Measurements from ENCODE around the gene OR1J1.

Gene OR1J1

DNA sequence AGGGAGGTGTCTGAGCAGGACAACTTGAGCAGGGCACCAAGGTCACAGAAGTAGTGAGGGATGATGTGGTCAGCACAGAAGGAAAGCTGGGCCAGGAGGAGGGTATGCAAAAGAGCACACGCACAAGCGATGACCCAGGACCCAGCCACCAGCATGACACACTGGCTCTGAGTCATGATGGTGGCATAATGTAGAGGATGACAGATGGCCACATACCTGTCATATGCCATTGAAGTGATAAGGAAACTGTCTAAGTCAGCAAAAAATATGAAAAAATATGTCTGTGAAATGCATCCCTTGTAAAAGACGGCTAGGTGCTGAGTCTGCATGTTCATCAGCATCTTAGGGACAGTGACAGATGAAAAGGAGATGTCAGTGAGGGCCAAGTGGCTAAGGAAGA lies 380 bp downstream of the OR1J1 start:
- no peaks in the 10 kb centered on the region for H3K4me1 ChIP-seq (ENCODE audit: insufficient read depth, poor library complexity, severe bottlenecking)
- H3K27ac ChIP-seq (ENCODE audit: poor library complexity, severe bottlenecking) = no peak overlapping the region
- no peaks in the 10 kb centered on the region for H3K27me3 ChIP-seq (ENCODE audit: insufficient read depth, poor library complexity, severe bottlenecking)
- no peak for TF ChIP-seq CTCF (IDR thresholded peaks at IDR 0.05; ENCODE audit: poor library complexity, severe bottlenecking)
- ATAC-seq (ENCODE audit: low read depth) (no peak), DNase-seq (ENCODE audit: low spot score) (no peak)
- no peaks in the 10 kb centered on the region for H3K9me3 ChIP-seq (ENCODE audit: severe bottlenecking)
- H3K36me3 ChIP-seq (ENCODE audit: low read depth) = no peaks in the 10 kb centered on the region
- no peak overlapping the region for H3K4me3 ChIP-seq (ENCODE audit: severe bottlenecking)

GRCh38 chr9:122475717-122476116 lies 2.0 kb downstream of the OR1J1 start:
- no peak for DNase-seq (ENCODE audit: low spot score)
- Histone ChIP-seq H3K27me3 (ENCODE audit: insufficient read depth, poor library complexity, severe bottlenecking) (no peaks in the 10 kb centered on the region), H3K4me3 (ENCODE audit: severe bottlenecking) (no peak overlapping the region), H3K27ac (ENCODE audit: poor library complexity, severe bottlenecking) (no peak overlapping the region), H3K9me3 (ENCODE audit: severe bottlenecking) (no peaks in the 10 kb centered on the region), H3K4me1 (ENCODE audit: insufficient read depth, poor library complexity, severe bottlenecking) (no peaks in the 10 kb centered on the region), H3K36me3 (ENCODE audit: low read depth) (no peaks in the 10 kb centered on the region)
- no peak for ATAC-seq (ENCODE audit: low read depth)
- TF ChIP-seq CTCF (IDR thresholded peaks at IDR 0.05; ENCODE audit: poor library complexity, severe bottlenecking) = no peak

DNA sequence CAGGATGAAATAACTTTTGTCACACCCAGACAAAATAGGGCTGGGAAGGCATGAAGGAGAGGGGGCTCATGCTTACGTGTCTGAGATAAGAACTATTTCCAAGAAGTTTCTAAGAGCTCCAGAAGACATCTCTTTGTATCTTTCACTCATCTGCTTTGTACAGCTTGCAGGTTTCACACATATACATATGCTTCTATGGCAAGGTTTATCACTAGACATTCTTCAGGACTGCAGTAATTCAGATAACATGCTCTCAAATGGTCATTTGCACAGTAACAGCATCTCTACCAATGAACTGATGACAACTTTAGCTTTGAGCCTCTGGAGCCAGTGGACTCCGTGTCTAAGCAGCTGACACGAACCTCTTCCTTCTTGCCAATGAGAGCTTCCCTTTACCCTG lies 3.2 kb downstream of the OR1J1 start:
- DNase-seq (ENCODE audit: low spot score) (no peak), ATAC-seq (ENCODE audit: low read depth) (no peak)
- TF ChIP-seq CTCF (IDR thresholded peaks at IDR 0.05; ENCODE audit: poor library complexity, severe bottlenecking) = no peak
- no peaks in the 10 kb centered on the region for H3K27me3 ChIP-seq (ENCODE audit: insufficient read depth, poor library complexity, severe bottlenecking)
- H3K4me1 ChIP-seq (ENCODE audit: insufficient read depth, poor library complexity, severe bottlenecking) = no peaks in the 10 kb centered on the region
- no peaks in the 10 kb centered on the region for H3K9me3 ChIP-seq (ENCODE audit: severe bottlenecking)
- H3K36me3 ChIP-seq (ENCODE audit: low read depth) = no peaks in the 10 kb centered on the region
- H3K27ac ChIP-seq (ENCODE audit: poor library complexity, severe bottlenecking) = no peak overlapping the region
- H3K4me3 ChIP-seq (ENCODE audit: severe bottlenecking) = no peak overlapping the region

DNA sequence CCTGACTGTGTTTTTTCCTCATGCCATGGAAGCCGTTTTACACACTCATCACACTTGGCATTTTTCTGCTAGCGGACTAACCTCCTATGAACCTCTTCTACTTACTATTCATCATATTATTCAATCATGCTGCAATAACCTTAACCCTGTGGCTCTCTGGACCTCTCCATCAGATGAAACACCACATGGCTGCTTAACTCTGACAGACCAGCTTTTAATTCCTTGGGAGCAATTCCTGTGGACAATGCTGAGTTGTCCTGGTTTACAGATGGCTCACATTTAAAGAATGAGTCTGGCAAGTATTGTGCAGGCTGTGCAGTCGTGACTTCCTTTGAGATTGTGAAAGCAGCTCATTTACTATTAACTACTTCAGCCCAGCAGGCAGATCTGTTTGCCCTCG lies 9.0 kb downstream of the OR1J1 start:
- Histone ChIP-seq H3K36me3 (ENCODE audit: low read depth) (no peaks in the 10 kb centered on the region), H3K4me3 (ENCODE audit: severe bottlenecking) (no peak overlapping the region), H3K4me1 (ENCODE audit: insufficient read depth, poor library complexity, severe bottlenecking) (peaks cover 2% of the 10 kb centered on the region), H3K9me3 (ENCODE audit: severe bottlenecking) (no peaks in the 10 kb centered on the region), H3K27me3 (ENCODE audit: insufficient read depth, poor library complexity, severe bottlenecking) (no peaks in the 10 kb centered on the region), H3K27ac (ENCODE audit: poor library complexity, severe bottlenecking) (no peak overlapping the region)
- ATAC-seq (ENCODE audit: low read depth) (no peak), DNase-seq (ENCODE audit: low spot score) (no peak)
- TF ChIP-seq CTCF (IDR thresholded peaks at IDR 0.05; ENCODE audit: poor library complexity, severe bottlenecking) = no peak

- H3K4me3 ChIP-seq (ENCODE audit: severe bottlenecking) = no peak overlapping the region
- TF ChIP-seq CTCF (IDR thresholded peaks at IDR 0.05; ENCODE audit: poor library complexity, severe bottlenecking) = no peak
- no peak overlapping the region for H3K27ac ChIP-seq (ENCODE audit: poor library complexity, severe bottlenecking)
- ATAC-seq (ENCODE audit: low read depth) (no peak), DNase-seq (ENCODE audit: low spot score) (no peak)
- peaks cover 2% of the 10 kb centered on the region for H3K4me1 ChIP-seq (ENCODE audit: insufficient read depth, poor library complexity, severe bottlenecking)
- H3K36me3 ChIP-seq (ENCODE audit: low read depth) = no peaks in the 10 kb centered on the region
- H3K27me3 ChIP-seq (ENCODE audit: insufficient read depth, poor library complexity, severe bottlenecking) = peaks cover 4% of the 10 kb centered on the region
- H3K9me3 ChIP-seq (ENCODE audit: severe bottlenecking) = no peaks in the 10 kb centered on the region
These were observed 11.3 kb downstream of the OR1J1 start for GRCh38 chr9:122466456-122466855.

Measured in RWPE2 (cell line).